NCI-H2227 treated with DMSO at 0.1 percent for 48 hours (cell line): ENCODE data around the gene TARP.
"Not testable (repeated sequence)": the region's sequence is repeated elsewhere in the genome, so short reads cannot be mapped to it uniquely, and the experiment has no call there.

ENCODE experiments used
- DNase-seq: peaks from one replicate; lab custom pipeline; 2025; lab: John Stamatoyannopoulos, UW

Gene TARP

GRCh38 chr7:38262026-38262425 is 11.4 kb downstream of the TARP start:
- DNase-seq = not testable (repeated sequence)

- not testable (repeated sequence) for DNase-seq
Measured at GRCh38 chr7:38261601-38262000, 11.8 kb downstream of the TARP start.

GRCh38 chr7:38259157-38259556 is 14.3 kb downstream of the TARP start:
- DNase-seq = not testable (repeated sequence)

GRCh38 chr7:38257350-38257677 is 16.1 kb downstream of the TARP start:
- no peak for DNase-seq

GRCh38 chr7:38249849-38250248 is 23.6 kb downstream of the TARP start:
- not testable (repeated sequence) for DNase-seq

- DNase-seq = no peak
Measured at GRCh38 chr7:38248069-38248567, 25.3 kb downstream of the TARP start.

GRCh38 chr7:38245409-38245977 is 27.9 kb downstream of the TARP start:
- DNase-seq = no peak

- no peak for DNase-seq
Measured at GRCh38 chr7:38244516-38244915, 28.9 kb downstream of the TARP start.

GRCh38 chr7:38243345-38243744 is 30.1 kb downstream of the TARP start:
- not testable (repeated sequence) for DNase-seq

- no peak for DNase-seq
Measured at GRCh38 chr7:38242814-38243213, 30.6 kb downstream of the TARP start.

GRCh38 chr7:38241071-38241470 is 32.4 kb downstream of the TARP start:
- no peak for DNase-seq

- not testable (repeated sequence) for DNase-seq
Measured at GRCh38 chr7:38239129-38239528, 34.3 kb downstream of the TARP start.

GRCh38 chr7:38235606-38236005 is 37.8 kb downstream of the TARP start:
- no peak for DNase-seq

GRCh38 chr7:38234759-38235158 is 38.7 kb downstream of the TARP start:
- DNase-seq = not testable (repeated sequence)

- DNase-seq = no peak
Measured at GRCh38 chr7:38232502-38233366, 40.7 kb downstream of the TARP start.

- DNase-seq = no peak
Measured at GRCh38 chr7:38229884-38230642, 43.4 kb downstream of the TARP start.

- no peak for DNase-seq
Measured at GRCh38 chr7:38229386-38229785, 44.0 kb downstream of the TARP start.

GRCh38 chr7:38224392-38224791 is 49.0 kb downstream of the TARP start:
- no peak for DNase-seq

- DNase-seq = no peak
Measured at GRCh38 chr7:38223306-38223705, 50.1 kb downstream of the TARP start.

- peak; percentile 2 for DNase-seq
Measured at GRCh38 chr7:38222481-38223096, 50.8 kb downstream of the TARP start.

- DNase-seq = no peak
Measured at GRCh38 chr7:38220452-38220851, 53.0 kb downstream of the TARP start.

- DNase-seq = no peak
Measured at GRCh38 chr7:38217672-38218071, 55.8 kb downstream of the TARP start.
